ENCODE data around the gene ANKRD13B. TPM values are rescaled to one million over a fixed set of nuclear protein-coding genes. Genes with fewer than 3 reads are reported as not detected.

The ANKRD13B gene
- total and polyA plus RNA-seq, 2 of the 13 experiments (the other 11 are each of a cell fraction or from before 2014, with no cell fraction given), result 1.7 to 1.8 TPM

GRCh38 chr17:29589524-29590410 is 3.2 kb upstream of the ANKRD13B start, which contains the start of gene GIT1 (continued):
- TF ChIP-seq ZBTB34 (CRISPR knock-in tag; IDR thresholded peaks at IDR 0.05) (no peak), ZNF598 (CRISPR knock-in tag; IDR thresholded peaks at IDR 0.05; ENCODE audit: borderline replicate concordance) (no peak), ZBTB10 (CRISPR knock-in tag; IDR thresholded peaks at IDR 0.05; ENCODE audit: borderline replicate concordance) (no peak), MTERF4 (CRISPR knock-in tag; IDR thresholded peaks at IDR 0.05) (no peak), HNF1A (IDR thresholded peaks at IDR 0.05; ENCODE audit: low read depth) (no peak), HNF1A (CRISPR knock-in tag; IDR thresholded peaks at IDR 0.05; ENCODE audit: borderline replicate concordance) (0 out of 2 replicates have a peak, but pooled peaks have one; percentile 24), ATF7 (IDR thresholded peaks at IDR 0.05) (no peak), ATF7 (CRISPR knock-in tag; IDR thresholded peaks at IDR 0.05) (no peak), ZNF441 (CRISPR knock-in tag; IDR thresholded peaks at IDR 0.05; ENCODE audit: borderline replicate concordance) (no peak), RXRA (CRISPR knock-in tag; IDR thresholded peaks at IDR 0.05) (no peak), HNRNPUL1 (IDR thresholded peaks at IDR 0.05; ENCODE audit: low read depth, low read length) (no peak), ZNF335 (CRISPR knock-in tag; IDR thresholded peaks at IDR 0.05) (no peak), POLR2A (IDR thresholded peaks at IDR 0.05; ENCODE audit: insufficient read depth in 1 of 2, low read depth in 2 of 2, low read length in 2 of 2) (peak in 1 of 2 experiments; percentile 57; a peak in 1 of 4 replicates), ZFP37 (CRISPR knock-in tag; IDR thresholded peaks at IDR 0.05; ENCODE audit: borderline replicate concordance) (no peak)

Measured in HepG2 (cell line).